Measurements from ENCODE around the gene TIPRL.

Gene TIPRL

GRCh38 chr1:168178638-168179437 lies at the start of gene TIPRL:
TSS of gene TIPRL (plus strand) at chr1:168178962. CDS start at chr1:168179078, 116 bp downstream.
- peak within 1 kb of the TSS; percentile 98 for H3K4me3 ChIP-seq (replicated peaks; ENCODE audit: low read depth, low read length)
- peak; percentile 99 for DNase-seq (ENCODE audit: low read depth)
- TF ChIP-seq CTCF (IDR thresholded peaks at IDR 0.05; ENCODE audit: low read length, missing control alignments): peak; percentile 44

- no peak overlapping the region for H3K4me3 ChIP-seq (replicated peaks; ENCODE audit: low read depth, low read length)
- TF ChIP-seq CTCF (IDR thresholded peaks at IDR 0.05; ENCODE audit: low read length, missing control alignments): no peak
- no peak for DNase-seq (ENCODE audit: low read depth)
Observed at GRCh38 chr1:168129933-168130332, 48.8 kb upstream of the TIPRL start.

- no peak for DNase-seq (ENCODE audit: low read depth)
- TF ChIP-seq CTCF (IDR thresholded peaks at IDR 0.05; ENCODE audit: low read length, missing control alignments): no peak
- no peak overlapping the region for H3K4me3 ChIP-seq (replicated peaks; ENCODE audit: low read depth, low read length)
Observed at GRCh38 chr1:168134132-168134531, 44.6 kb upstream of the TIPRL start.

- DNase-seq (ENCODE audit: low read depth): no peak
- H3K4me3 ChIP-seq (replicated peaks; ENCODE audit: low read depth, low read length): no peak overlapping the region
- no peak for TF ChIP-seq CTCF (IDR thresholded peaks at IDR 0.05; ENCODE audit: low read length, missing control alignments)
Observed at GRCh38 chr1:168134642-168135041, 44.1 kb upstream of the TIPRL start.

- DNase-seq (ENCODE audit: low read depth): no peak
- TF ChIP-seq CTCF (IDR thresholded peaks at IDR 0.05; ENCODE audit: low read length, missing control alignments): no peak
- H3K4me3 ChIP-seq (replicated peaks; ENCODE audit: low read depth, low read length): peak overlapping the region; percentile 74
Observed at GRCh38 chr1:168135116-168135920, 43.4 kb upstream of the TIPRL start.

GRCh38 chr1:168135921-168136708 lies 42.6 kb upstream of the TIPRL start:
- TF ChIP-seq CTCF (IDR thresholded peaks at IDR 0.05; ENCODE audit: low read length, missing control alignments): no peak
- H3K4me3 ChIP-seq (replicated peaks; ENCODE audit: low read depth, low read length): peak overlapping the region; percentile 74
- peak; percentile 31 for DNase-seq (ENCODE audit: low read depth)

All from fibroblast of pulmonary artery (primary cell).